Calu3 (cell line): ENCODE measurements around the gene RCOR3. TPM values are rescaled to one million over a fixed set of nuclear protein-coding genes. Genes with fewer than 3 reads are reported as not detected.
A peak's percentile ranks its signal among the peaks of the same experiment; 100 is the strongest.
"Not testable (repeated sequence)": the region's sequence is repeated elsewhere in the genome, so short reads cannot be mapped to it uniquely, and the experiment has no call there.

Source experiments
- BruUV-seq: library from RNA; stranded (reverse); fragments of 400-500 nt; replicated peaks from 2 replicates; lab custom pipeline; 2021; lab: Mats Ljungman, UMichigan
- CTCF ChIA-PET: fragments of 300-600 bp; sonication (Branson Sonifier 250); formaldehyde crosslinking; loops from one replicate; lab custom pipeline; 2022; ENCODE audit warnings: antibody characterized with exemption; lab: Charles Lee
- DNase-seq: peaks from one replicate; pipeline ENCODE4 v3.0.0; 2022
- H3K27ac Mint-ChIP-seq: one replicate; pipeline ENCODE4 v1.8.0; 2022; ENCODE audit warnings: mixed read lengths; ENCODE audit not compliant: unreplicated experiment
- H3K27me3 Mint-ChIP-seq: one replicate; pipeline ENCODE4 v1.8.0; 2022; ENCODE audit warnings: mixed read lengths; ENCODE audit not compliant: unreplicated experiment
- H3K36me3 Mint-ChIP-seq: one replicate; pipeline ENCODE4 v1.8.0; 2022; ENCODE audit warnings: mild to moderate bottlenecking, moderate library complexity, mixed read lengths; ENCODE audit not compliant: insufficient read depth, unreplicated experiment
- H3K4me1 Mint-ChIP-seq: one replicate; pipeline ENCODE4 v1.8.0; 2022; ENCODE audit warnings: mild to moderate bottlenecking, low read depth, mixed read lengths; ENCODE audit not compliant: unreplicated experiment
- H3K4me3 Mint-ChIP-seq: one replicate; pipeline ENCODE4 v1.8.0; 2022; ENCODE audit warnings: mild to moderate bottlenecking, low read depth, moderate library complexity, mixed read lengths; ENCODE audit not compliant: unreplicated experiment
- H3K9me3 Mint-ChIP-seq: one replicate; pipeline ENCODE4 v1.8.0; 2022; ENCODE audit warnings: low read depth, mixed read lengths; ENCODE audit not compliant: unreplicated experiment
- intact Hi-C: fragments of 100-400 bp; cut with micrococcal nuclease; formaldehyde crosslinking; loops from one replicate; pipeline ENCODE4 v1.10.0; 2022; ENCODE audit not compliant: unreplicated experiment
- total RNA-seq: library from RNA; stranded (reverse); gene quantifications from 2 replicates; pipeline ENCODE4 v1.2.3, GENCODE V29; 2022
- TF ChIP-seq, protein P1 (sequence below): fragments of 200-600 bp; IDR thresholded peaks from one replicate; pipeline ENCODE4 v1.8.0; 2022; ENCODE audit warnings: antibody characterized with exemption; ENCODE audit not compliant: unreplicated experiment

The RCOR3 gene
- total RNA-seq, 1 experiment from 2014 or later, result 54.1 TPM

GRCh38 chr1:211247921-211248320, 11.2 kb upstream of the RCOR3 start:
- CTCF ChIA-PET, result no interaction called here
- no peak overlapping the region for H3K27ac Mint-ChIP-seq
- H3K27me3 Mint-ChIP-seq, result no peaks in the 10 kb centered on the region
- H3K9me3 Mint-ChIP-seq, result no peaks in the 10 kb centered on the region
- H3K4me3 Mint-ChIP-seq, result no peak overlapping the region
- no peaks in the 10 kb centered on the region for H3K36me3 Mint-ChIP-seq
- intact Hi-C loops, result no loop called here
- H3K4me1 Mint-ChIP-seq, result no peaks in the 10 kb centered on the region
- no peak for DNase-seq
- no TSS peak for BruUV-seq
- TF ChIP-seq, protein P1, sequence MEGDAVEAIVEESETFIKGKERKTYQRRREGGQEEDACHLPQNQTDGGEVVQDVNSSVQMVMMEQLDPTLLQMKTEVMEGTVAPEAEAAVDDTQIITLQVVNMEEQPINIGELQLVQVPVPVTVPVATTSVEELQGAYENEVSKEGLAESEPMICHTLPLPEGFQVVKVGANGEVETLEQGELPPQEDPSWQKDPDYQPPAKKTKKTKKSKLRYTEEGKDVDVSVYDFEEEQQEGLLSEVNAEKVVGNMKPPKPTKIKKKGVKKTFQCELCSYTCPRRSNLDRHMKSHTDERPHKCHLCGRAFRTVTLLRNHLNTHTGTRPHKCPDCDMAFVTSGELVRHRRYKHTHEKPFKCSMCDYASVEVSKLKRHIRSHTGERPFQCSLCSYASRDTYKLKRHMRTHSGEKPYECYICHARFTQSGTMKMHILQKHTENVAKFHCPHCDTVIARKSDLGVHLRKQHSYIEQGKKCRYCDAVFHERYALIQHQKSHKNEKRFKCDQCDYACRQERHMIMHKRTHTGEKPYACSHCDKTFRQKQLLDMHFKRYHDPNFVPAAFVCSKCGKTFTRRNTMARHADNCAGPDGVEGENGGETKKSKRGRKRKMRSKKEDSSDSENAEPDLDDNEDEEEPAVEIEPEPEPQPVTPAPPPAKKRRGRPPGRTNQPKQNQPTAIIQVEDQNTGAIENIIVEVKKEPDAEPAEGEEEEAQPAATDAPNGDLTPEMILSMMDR, result no peak

DNA sequence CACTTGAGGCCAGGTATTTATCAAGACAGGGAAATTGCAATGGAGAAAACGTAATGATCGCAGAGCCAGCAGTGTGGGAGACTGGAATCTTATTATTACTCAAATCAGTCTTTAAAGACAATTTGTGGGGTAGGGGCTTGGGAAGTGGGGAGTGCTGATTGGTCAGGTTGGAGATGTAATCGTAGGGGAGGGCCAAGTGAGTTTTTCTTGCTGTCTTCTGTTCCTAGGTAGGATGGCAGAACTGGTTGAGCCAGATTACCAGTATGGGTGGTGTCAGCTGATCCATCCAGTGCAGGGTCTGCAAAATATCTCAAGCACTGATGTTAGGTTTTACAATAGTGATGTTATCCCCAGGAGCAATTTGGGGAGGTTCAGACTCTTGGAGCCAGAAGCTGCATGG, 9.6 kb upstream of the RCOR3 start:
- not testable (repeated sequence) for H3K4me1 Mint-ChIP-seq, H3K4me3 Mint-ChIP-seq, H3K27ac Mint-ChIP-seq, BruUV-seq, H3K36me3 Mint-ChIP-seq, H3K9me3 Mint-ChIP-seq, H3K27me3 Mint-ChIP-seq
- CTCF ChIA-PET, result interaction anchor here (0.7 to 1.2 kb wide), 3 partner anchors 15 to 778 kb away, joined by 3 to 6 read pairs (median 4); no protein-coding TSS in a partner anchor
- DNase-seq, result peak; percentile 21
- intact Hi-C loops, result loop anchor here (10.0 kb wide), 1 partner anchor 805 kb away; no protein-coding TSS in a partner anchor

DNA sequence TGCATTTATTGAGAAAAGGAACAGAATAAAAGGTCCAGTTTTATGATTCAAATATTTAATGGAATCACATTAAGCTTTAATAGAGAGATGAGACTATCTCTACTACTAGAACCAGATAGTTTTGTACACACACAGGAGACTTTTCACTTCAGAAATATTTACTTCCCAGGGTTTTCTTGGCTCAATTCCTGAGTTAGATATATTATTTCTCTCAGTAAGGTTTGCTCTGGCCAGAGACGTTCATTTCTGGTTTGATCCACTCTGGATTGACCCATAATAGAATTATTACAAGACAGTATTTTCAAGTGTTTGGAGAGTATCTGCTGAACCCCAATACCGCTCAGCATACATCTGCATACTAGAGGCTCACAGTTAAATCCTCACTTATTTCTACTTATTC, 1.3 kb upstream of the RCOR3 start:
- Mint-ChIP-seq H3K36me3 (peaks cover 40% of the 10 kb centered on the region), H3K27me3 (no peaks in the 10 kb centered on the region), H3K27ac (peak overlapping the region; percentile 62), H3K9me3 (no peaks in the 10 kb centered on the region), H3K4me3 (peak overlapping the region; percentile 70), H3K4me1 (peaks cover 18% of the 10 kb centered on the region)
- intact Hi-C loops, result loop anchor here (10.0 kb wide), 1 partner anchor 813 kb away; no protein-coding TSS in a partner anchor
- DNase-seq, result no peak
- CTCF ChIA-PET, result interaction anchor here (0.9 to 1.3 kb wide), 6 partner anchors 11 to 257 kb away, joined by 3 to 7 read pairs (median 4); no protein-coding TSS in a partner anchor
- TF ChIP-seq, protein P1, result no peak
- BruUV-seq, result TSS peak; percentile 83

DNA sequence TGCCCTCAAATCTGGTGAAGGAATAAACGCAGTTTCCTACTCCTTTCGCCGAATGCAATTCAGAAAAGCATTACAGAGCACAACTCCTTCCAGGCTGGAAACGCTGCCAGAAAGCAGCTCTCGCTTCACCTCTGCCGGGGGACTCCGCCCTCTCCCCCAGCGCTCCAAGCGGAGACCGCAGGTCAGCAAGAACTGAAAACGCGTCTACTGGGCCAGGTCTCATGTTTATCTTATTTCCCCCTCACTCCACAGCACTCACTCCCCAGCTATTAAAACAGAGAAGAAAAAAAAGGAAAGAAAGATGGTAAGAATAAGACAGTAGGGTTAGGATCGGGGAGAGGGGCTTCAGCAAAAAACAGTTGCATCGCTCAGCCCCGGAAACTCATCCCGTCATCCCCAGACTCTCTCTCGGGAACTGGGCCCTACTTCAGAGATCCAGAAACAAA, 833 bp upstream of the RCOR3 start:
- Mint-ChIP-seq H3K4me3 (peak overlapping the region; percentile 70), H3K9me3 (no peaks in the 10 kb centered on the region), H3K36me3 (peaks cover 40% of the 10 kb centered on the region), H3K4me1 (peaks cover 18% of the 10 kb centered on the region), H3K27me3 (no peaks in the 10 kb centered on the region), H3K27ac (peak overlapping the region; percentile 62)
- CTCF ChIA-PET, result interaction anchor here (0.7 to 1.3 kb wide), 7 partner anchors 12 to 257 kb away, joined by 3 to 7 read pairs (median 4); no protein-coding TSS in a partner anchor
- BruUV-seq, result no TSS peak
- TF ChIP-seq, protein P1, result no peak
- intact Hi-C loops, result loop anchor here (10.0 kb wide), 1 partner anchor 814 kb away; no protein-coding TSS in a partner anchor
- DNase-seq, result peak; percentile 79

- peaks cover 18% of the 10 kb centered on the region for H3K4me1 Mint-ChIP-seq
- H3K36me3 Mint-ChIP-seq, result peaks cover 51% of the 10 kb centered on the region
- peak; percentile 34 for DNase-seq
- TF ChIP-seq, protein P1, result no peak
- no peaks in the 10 kb centered on the region for H3K27me3 Mint-ChIP-seq
- H3K4me3 Mint-ChIP-seq, result peak overlapping the region; percentile 70
- BruUV-seq, result no TSS peak
- CTCF ChIA-PET, result interaction anchor here (0.6 to 1.1 kb wide), 4 partner anchors 69 to 1399 kb away, joined by 3 to 5 read pairs (median 4); no protein-coding TSS in a partner anchor
- H3K27ac Mint-ChIP-seq, result peak overlapping the region; percentile 62
- no peaks in the 10 kb centered on the region for H3K9me3 Mint-ChIP-seq
- intact Hi-C loops, result loop anchor here (5.0 to 10.0 kb wide), 3 partner anchors 38 to 815 kb away; no protein-coding TSS in a partner anchor
These were observed 516 bp downstream of the RCOR3 start for GRCh38 chr1:211259638-211260126.
